Activated CD8-positive, alpha-beta T cell treated with anti-CD3 and anti-CD28 coated beads, Interleukin-2, amount 10 ng/mL, durations not matched to agents 7 days and 5 days (primary cell): ENCODE data around the gene LRP2BP. TPM values are rescaled to one million over a fixed set of nuclear protein-coding genes. Genes with fewer than 3 reads are reported as not detected.
"Not testable (repeated sequence)": the region's sequence is repeated elsewhere in the genome, so short reads cannot be mapped to it uniquely, and the experiment has no call there.

Experiments used
- ATAC-seq: fragments of 150-1000 bp; cut with Tn5 transposase; one replicate; pipeline ENCODE4 v1.10.0; 2021; ENCODE audit warnings: moderate library complexity
- CTCF ChIA-PET: fragments of 350-600 bp; sonication (Branson Sonifier 250); formaldehyde crosslinking; loops from one replicate; lab custom pipeline; 2021; ENCODE audit warnings: antibody characterized with exemption; lab: Charles Lee
- POLR2A ChIA-PET: fragments of 350-600 bp; sonication (Branson Sonifier 250); formaldehyde crosslinking; loops from one replicate; lab custom pipeline; 2021; ENCODE audit warnings: antibody characterized with exemption; lab: Charles Lee
- DNase-seq: peaks from one replicate; pipeline ENCODE4 v3.0.0-alpha.2; 2020
- H3K27ac Mint-ChIP-seq: one replicate; pipeline ENCODE4 v1.8.0; 2021; ENCODE audit warnings: mild to moderate bottlenecking, mixed read lengths
- H3K27me3 Mint-ChIP-seq: one replicate; pipeline ENCODE4 v1.8.0; 2021; ENCODE audit warnings: low read depth, mixed read lengths
- H3K36me3 Mint-ChIP-seq: one replicate; pipeline ENCODE4 v1.8.0; 2021; ENCODE audit warnings: low read depth, mixed read lengths
- H3K4me1 Mint-ChIP-seq: one replicate; pipeline ENCODE4 v1.8.0; 2021; ENCODE audit warnings: low read depth, mixed read lengths
- H3K4me3 Mint-ChIP-seq: one replicate; pipeline ENCODE4 v1.8.0; 2021; ENCODE audit warnings: mild to moderate bottlenecking, mixed read lengths
- H3K9me3 Mint-ChIP-seq: one replicate; pipeline ENCODE4 v1.8.0; 2022; ENCODE audit warnings: mixed read lengths; ENCODE audit not compliant: insufficient read depth
- total RNA-seq, 2 experiments: library from RNA; stranded (reverse); gene quantifications; one replicate each; pipeline ENCODE4 v1.2.3, GENCODE V29; 2021

LRP2BP gene
- total RNA-seq, 2 experiments from 2014 or later, result 0.97 to 1.3 TPM

DNA sequence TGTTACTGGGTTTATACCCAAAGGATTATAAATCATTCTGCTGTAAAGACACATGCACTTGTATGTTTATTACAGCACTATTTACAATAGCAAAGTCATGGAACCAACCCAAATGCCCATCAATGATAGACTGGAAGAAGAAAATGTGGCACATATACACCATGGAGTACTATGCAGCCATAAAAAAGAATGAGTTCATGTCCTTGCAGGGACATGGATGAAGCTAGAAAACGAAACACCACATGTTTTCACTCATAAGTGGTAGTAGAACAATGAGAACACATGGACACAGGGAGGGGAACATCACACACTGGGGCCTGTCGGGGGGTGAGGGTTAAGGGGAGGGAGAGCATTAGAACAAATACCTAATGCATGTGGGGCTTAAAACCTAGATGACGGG is 78.3 kb downstream of the LRP2BP start:
- DNase-seq, H3K9me3 Mint-ChIP-seq, H3K27me3 Mint-ChIP-seq, H3K4me3 Mint-ChIP-seq, ATAC-seq, POLR2A ChIA-PET, H3K4me1 Mint-ChIP-seq: not testable (repeated sequence)
- peaks cover 49% of the 10 kb centered on the region for H3K36me3 Mint-ChIP-seq
- peak overlapping the region; percentile 66 for H3K27ac Mint-ChIP-seq
- CTCF ChIA-PET, result interaction anchor here (1.2 kb wide), 1 partner anchor 12 kb away, joined by 5 read pairs; no protein-coding TSS in a partner anchor

Other genes starting within 250 kb of the LRP2BP start
- 10 to 100 TPM; 29.1 to 30.0 TPM for gene CFAP97, start 191.9 kb downstream of the LRP2BP start, total RNA-seq
- gene SNX25, start 186.3 kb downstream of the LRP2BP start, total RNA-seq, result 10 to 100 TPM; 16.6 to 16.7 TPM
- gene ANKRD37, start 917 bp upstream of the LRP2BP start, total RNA-seq, result 10 to 100 TPM; 15.6 to 18.3 TPM
- 10 to 100 TPM; 16.6 to 20.3 TPM for gene UFSP2, start 30.0 kb upstream of the LRP2BP start, total RNA-seq
- not detected for gene CCDC110, start 75.8 kb upstream of the LRP2BP start, total RNA-seq
- gene PDLIM3, start 139.6 kb upstream of the LRP2BP start, total RNA-seq, result not detected